KG1 (cell line): ENCODE measurements around the gene SELPLG.
"Not testable (repeated sequence)": the region's sequence is repeated elsewhere in the genome, so short reads cannot be mapped to it uniquely, and the experiment has no call there.

Experiments used
- DNase-seq: peaks from one replicate; lab custom pipeline; 2025; lab: John Stamatoyannopoulos, UW

Gene SELPLG

GRCh38 chr12:108589028-108589839 is 44.5 kb downstream of the SELPLG start:
- DNase-seq, result no peak

GRCh38 chr12:108587826-108588225 is 45.9 kb downstream of the SELPLG start:
- DNase-seq, result no peak

- DNase-seq, result no peak
Observed at GRCh38 chr12:108586306-108586705, 47.4 kb downstream of the SELPLG start.

GRCh38 chr12:108585864-108586263 is 47.8 kb downstream of the SELPLG start:
- DNase-seq, result no peak

GRCh38 chr12:108584456-108585065 is 49.1 kb downstream of the SELPLG start:
- DNase-seq, result no peak

GRCh38 chr12:108583991-108584390 is 49.7 kb downstream of the SELPLG start:
- DNase-seq, result no peak

GRCh38 chr12:108582978-108583770 is 50.5 kb downstream of the SELPLG start:
- no peak for DNase-seq

GRCh38 chr12:108582509-108582908 is 51.2 kb downstream of the SELPLG start:
- DNase-seq, result no peak

GRCh38 chr12:108581311-108582227 is 52.1 kb downstream of the SELPLG start:
- DNase-seq, result no peak

GRCh38 chr12:108580531-108580930 is 53.2 kb downstream of the SELPLG start:
- DNase-seq, result no peak

- no peak for DNase-seq
Observed at GRCh38 chr12:108578813-108579212, 54.9 kb downstream of the SELPLG start.

- no peak for DNase-seq
Observed at GRCh38 chr12:108578264-108578663, 55.4 kb downstream of the SELPLG start.

GRCh38 chr12:108577458-108577857 is 56.2 kb downstream of the SELPLG start:
- DNase-seq, result no peak

- no peak for DNase-seq
Observed at GRCh38 chr12:108576660-108577234, 56.9 kb downstream of the SELPLG start.

GRCh38 chr12:108575199-108575912 is 58.3 kb downstream of the SELPLG start:
- DNase-seq, result no peak

GRCh38 chr12:108574276-108574675 is 59.4 kb downstream of the SELPLG start:
- not testable (repeated sequence) for DNase-seq

GRCh38 chr12:108573317-108573716 is 60.4 kb downstream of the SELPLG start:
- DNase-seq, result no peak

GRCh38 chr12:108572166-108572790 is 61.4 kb downstream of the SELPLG start:
- DNase-seq, result no peak
